Astrocyte of the spinal cord (primary cell): Measurements from ENCODE around the gene MYBPHL.

Experiments used
- DNase-seq: peaks from one replicate; pipeline ENCODE4 v3.0.0; 2011; ENCODE audit warnings: low read depth, low spot score
- H3K4me3 ChIP-seq: 2 replicates; pipeline ENCODE4 v1.5.1; 2011; ENCODE audit warnings: low read depth, mild to moderate bottlenecking, low read length, moderate library complexity
- CTCF ChIP-seq: IDR thresholded peaks from 2 replicates; pipeline ENCODE4 v1.5.1; 2012; ENCODE audit warnings: low read depth, mild to moderate bottlenecking, low read length, inconsistent platforms
- in situ Hi-C: cut with HindIII; loops from 2 replicates; pipeline ENCODE4 v1.10.0; 2017; ENCODE audit warnings: low sequenced_read_pairs

Gene MYBPHL

GRCh38 chr1:109299558-109300343, 7.1 kb downstream of the MYBPHL start:
- in situ Hi-C loops: no loop called here
- peak; percentile 87 for DNase-seq
- H3K4me3 ChIP-seq: no peak overlapping the region
- no peak for TF ChIP-seq CTCF

DNA sequence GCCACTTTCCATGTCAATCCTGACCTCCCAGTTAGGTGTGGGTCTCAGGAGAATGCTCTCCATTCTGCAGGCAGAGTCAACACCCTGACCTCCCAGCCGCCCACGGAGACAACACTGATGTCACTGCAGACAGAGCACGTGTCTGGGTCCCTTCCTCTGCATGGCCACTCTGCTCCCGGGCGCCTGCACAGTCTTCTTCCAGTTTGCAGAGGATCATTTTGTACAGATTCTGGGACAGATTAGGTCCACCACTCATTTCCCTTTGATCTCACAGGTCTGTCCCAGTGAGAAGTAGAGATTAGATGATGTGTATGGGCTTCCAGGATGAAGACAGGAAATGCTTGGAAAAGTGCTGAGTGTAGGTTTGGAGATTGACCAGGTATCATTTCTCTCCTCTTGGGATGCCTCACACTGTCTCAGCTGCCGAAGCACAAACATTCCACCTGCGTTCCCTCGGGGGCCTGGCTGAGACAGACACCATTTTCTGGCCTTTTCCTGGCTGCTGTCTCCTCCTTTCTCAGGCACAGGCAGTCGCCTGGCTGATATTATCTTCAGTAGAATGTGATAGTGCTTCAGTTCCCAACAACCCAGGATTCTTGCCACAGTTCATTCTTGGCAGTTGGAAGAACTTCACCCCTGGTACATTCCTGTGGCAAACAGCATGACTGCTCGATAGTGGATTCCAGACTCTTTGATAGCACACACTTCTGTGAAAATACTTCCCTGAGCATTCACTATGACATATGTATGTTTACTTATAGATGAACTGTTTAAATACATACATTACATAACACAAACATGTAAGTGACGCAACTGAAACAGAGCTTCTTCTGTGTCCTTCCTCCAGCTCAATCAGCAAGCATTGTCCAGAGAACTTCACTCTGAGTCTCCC, 7.9 kb downstream of the MYBPHL start:
- peak; percentile 93 for DNase-seq
- in situ Hi-C loops: no loop called here
- no peak for TF ChIP-seq CTCF
- no peak overlapping the region for H3K4me3 ChIP-seq

GRCh38 chr1:109296782-109297181, 10.0 kb downstream of the MYBPHL start:
- in situ Hi-C loops: no loop called here
- no peak for TF ChIP-seq CTCF
- DNase-seq: no peak
- no peak overlapping the region for H3K4me3 ChIP-seq

DNA sequence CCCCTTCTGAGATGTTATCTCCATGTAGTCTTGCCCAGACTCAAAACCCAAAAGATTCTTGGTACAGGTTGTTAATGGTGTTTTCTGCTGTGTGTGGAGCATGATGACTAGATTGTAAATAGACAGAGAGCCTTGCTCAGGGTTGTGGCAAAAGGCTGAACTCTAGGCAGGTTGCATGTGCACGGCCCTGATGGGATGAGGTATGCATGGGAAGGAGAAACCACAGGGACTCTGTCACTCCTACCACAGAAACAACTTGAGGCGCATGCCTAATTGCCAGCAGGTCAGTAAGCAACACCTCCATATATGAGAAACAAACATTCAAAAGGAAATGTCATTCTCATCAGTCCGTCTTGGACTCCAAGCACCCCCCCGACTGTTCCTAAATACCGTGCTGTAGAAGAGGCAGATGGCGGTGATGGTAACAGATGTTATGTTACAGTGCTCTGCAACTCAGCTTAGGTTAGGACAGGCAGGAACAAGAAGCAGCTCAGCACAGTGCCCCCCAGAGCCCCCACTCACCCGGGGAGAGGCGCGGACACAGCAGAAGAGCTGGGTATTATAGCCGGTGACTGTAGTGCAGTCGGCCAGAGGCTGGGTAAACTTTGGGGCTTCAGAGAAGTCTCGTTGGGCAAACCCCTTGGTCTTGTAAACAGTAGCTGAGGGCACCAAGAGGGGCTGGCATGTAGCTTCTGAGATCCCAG, 10.9 kb downstream of the MYBPHL start:
- TF ChIP-seq CTCF: no peak
- in situ Hi-C loops: no loop called here
- no peak for DNase-seq
- no peak overlapping the region for H3K4me3 ChIP-seq

DNA sequence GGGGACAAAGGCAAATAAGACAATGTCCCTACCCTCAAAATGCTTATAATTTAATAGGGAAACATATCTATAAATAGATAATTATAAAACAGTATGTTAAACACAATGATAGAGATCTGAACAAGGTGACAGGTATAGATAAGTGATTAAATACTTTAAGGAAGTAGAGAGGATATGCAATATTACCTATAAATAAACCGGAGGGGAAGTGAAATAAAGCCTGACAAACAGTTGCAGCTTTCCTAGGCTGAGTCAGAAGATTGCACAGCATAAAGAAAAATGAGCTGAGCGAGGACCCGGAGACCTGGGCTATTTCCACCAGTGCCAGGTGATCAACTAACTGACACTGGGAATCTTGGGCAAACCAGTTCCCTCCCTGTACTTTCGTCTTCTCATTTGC, 12.3 kb downstream of the MYBPHL start:
- no peak for TF ChIP-seq CTCF
- in situ Hi-C loops: no loop called here
- H3K4me3 ChIP-seq: no peak overlapping the region
- DNase-seq: no peak

DNA sequence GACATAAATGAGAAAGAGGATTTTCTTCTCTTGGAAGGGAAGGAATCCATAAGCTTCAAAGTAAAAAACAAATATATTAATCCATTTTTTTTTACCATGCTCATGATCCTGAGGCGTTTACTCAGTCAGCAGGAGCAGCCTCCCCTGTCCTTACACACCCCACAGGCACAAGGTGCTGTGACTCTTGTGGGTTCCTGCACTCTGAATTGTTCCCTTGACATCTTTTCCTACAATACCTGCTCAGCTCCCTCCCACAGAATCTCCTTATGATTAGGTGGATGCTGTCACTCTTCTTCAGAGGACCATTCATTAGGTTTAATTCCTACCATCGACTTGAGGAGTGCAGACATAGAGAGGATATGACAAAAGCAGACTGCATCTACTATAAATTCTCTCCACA, 13.8 kb downstream of the MYBPHL start:
- in situ Hi-C loops: no loop called here
- DNase-seq: no peak
- no peak for TF ChIP-seq CTCF
- H3K4me3 ChIP-seq: no peak overlapping the region
